ENCODE measurements around the gene PELI3.
"Not testable (repeated sequence)": the region's sequence is repeated elsewhere in the genome, so short reads cannot be mapped to it uniquely, and the experiment has no call there.

PELI3 gene

DNA sequence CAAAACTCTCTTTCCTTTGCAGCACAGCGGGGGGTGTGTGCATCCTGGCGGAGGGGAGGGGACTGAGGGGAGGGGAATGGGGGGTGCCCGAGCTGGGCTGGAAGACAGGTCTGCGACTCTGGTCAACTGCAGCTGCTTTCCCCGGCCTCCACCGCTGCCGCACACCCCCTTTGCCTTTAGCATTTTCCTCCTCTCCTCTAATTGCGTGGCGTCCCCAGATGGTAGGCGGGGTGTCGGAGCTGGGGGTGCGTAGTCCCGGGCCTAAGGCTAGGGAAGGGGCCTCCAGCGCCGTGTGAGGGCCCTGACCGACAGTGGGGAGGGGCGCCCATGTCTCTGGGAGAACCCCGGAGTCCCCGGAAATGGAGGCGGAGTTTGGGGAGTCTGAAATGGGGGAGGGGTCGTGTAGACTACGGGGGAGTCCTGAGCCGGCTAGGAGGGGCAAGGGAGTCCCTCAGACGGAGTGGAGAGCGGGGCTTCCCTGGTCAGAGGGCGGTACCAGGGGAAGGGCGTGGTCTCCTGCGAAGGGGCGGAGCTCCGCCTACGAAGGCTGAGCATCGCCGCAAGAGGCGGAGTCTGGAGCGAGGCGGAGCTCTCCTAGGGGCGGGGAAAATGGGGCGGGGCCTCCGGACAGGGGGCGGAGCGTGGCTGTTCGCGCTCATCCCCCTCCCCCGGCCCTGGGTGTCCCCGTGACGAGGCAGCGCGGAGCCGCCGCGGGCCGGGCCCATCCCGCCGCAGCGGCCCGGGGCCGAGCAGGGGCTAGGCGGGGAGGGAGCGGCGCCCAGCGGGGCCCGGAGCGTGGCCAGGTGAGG, at the start of gene PELI3:
TSS of gene PELI3 (plus strand) at position 681 of the 809 bp plus-strand sequence. CDS start 1,224 bp downstream, outside the sequence.
- DNase-seq (ENCODE audit: low read depth in 2 of 2) = peak; percentile 75 to 78

- DNase-seq (ENCODE audit: low read depth in 2 of 2) = no peak
Observed at GRCh38 chr11:66417000-66417399, 49.7 kb upstream of the PELI3 start.

- DNase-seq (ENCODE audit: low read depth in 2 of 2) = peak; percentile 90 to 91
Observed at GRCh38 chr11:66418168-66418985, 48.3 kb upstream of the PELI3 start.

GRCh38 chr11:66418986-66419308, 47.8 kb upstream of the PELI3 start:
- no peak for DNase-seq (ENCODE audit: low read depth in 2 of 2)

DNA sequence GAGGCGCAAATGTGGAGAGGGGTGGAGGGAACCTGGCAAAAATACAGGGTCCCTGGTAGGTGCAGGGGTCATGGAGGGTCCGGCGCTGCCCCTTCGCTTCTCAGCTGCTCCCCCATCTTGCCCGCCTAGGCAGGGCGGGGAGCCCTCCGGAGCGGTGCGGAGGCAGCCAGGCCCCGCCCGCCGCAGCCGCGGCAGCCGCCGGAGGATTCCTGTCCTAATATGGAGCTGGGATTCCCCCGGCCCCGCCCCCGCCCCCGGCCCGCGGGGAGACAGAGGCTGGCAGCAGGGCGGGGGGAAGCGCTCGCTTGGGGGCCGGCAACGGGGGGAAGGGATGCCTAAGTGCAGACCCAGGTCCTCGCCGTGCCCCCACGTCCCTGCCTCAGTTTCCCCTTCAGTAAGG, 46.9 kb upstream of the PELI3 start:
- DNase-seq (ENCODE audit: low read depth in 2 of 2) = no peak

GRCh38 chr11:66420671-66421476, 45.8 kb upstream of the PELI3 start, which contains the start of gene NPAS4:
TSS of gene NPAS4 (plus strand) at chr11:66421035. CDS start at chr11:66421180, 145 bp downstream.
- DNase-seq (ENCODE audit: low read depth in 2 of 2) = no peak

- DNase-seq (ENCODE audit: low read depth in 2 of 2) = peak; percentile 62 to 67
Observed at GRCh38 chr11:66421492-66422205, 45.1 kb upstream of the PELI3 start.

- DNase-seq (ENCODE audit: low read depth in 2 of 2) = no peak
Observed at GRCh38 chr11:66426314-66426713, 40.4 kb upstream of the PELI3 start.

GRCh38 chr11:66428933-66429332, 37.8 kb upstream of the PELI3 start:
- DNase-seq (ENCODE audit: low read depth in 2 of 2) = no peak

GRCh38 chr11:66429983-66430602, 36.6 kb upstream of the PELI3 start:
- DNase-seq (ENCODE audit: low read depth in 2 of 2) = no peak

DNA sequence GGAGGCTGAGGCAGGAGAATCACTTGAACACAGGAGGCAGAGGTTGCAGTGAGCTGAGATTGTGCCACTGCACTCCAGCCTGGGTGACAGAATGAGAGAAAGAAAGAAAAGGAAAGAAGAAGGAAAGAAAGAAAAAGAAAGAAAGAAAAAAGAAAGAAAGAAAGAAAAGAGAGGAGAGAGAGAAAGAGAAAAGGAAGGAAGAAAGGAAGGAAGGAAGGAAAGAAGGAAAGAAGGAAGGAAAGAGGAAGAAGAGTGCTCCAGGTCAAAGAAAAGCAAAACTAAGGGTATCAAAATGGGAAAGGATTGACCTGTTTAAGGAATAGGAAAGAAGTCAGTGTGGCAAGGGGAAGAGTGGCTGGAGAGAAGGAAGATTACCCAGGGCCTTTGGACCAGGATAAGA, 35.4 kb upstream of the PELI3 start:
- DNase-seq (ENCODE audit: low read depth in 2 of 2) = not testable (repeated sequence)

DNA sequence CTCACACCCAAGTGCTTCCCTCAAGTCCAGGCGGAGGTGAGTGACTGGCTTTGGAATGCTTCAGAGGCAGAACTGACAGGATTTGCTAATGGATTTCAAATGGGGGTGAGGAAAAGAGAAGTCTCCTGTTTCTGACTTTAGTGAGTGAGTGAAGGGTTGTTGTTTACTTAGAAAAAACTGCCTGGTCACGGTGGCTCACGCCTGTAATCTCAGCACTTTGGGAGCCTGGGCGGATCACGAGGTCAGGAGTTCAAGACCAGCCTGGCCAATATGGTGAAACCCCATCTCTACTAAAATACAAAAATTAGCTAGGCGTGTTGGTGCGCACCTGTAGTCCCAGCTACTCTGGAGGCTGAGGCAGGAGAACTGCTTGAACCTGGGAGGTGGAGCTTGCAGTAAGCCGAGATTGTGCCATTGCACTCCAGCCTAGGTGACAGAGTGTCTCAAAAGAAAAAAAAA, 34.8 kb upstream of the PELI3 start:
- DNase-seq (ENCODE audit: low read depth in 2 of 2) = not testable (repeated sequence)

GRCh38 chr11:66432597-66432996, 34.1 kb upstream of the PELI3 start:
- no peak for DNase-seq (ENCODE audit: low read depth in 2 of 2)

- no peak for DNase-seq (ENCODE audit: low read depth in 2 of 2)
Observed at GRCh38 chr11:66437979-66438503, 28.7 kb upstream of the PELI3 start.

- DNase-seq (ENCODE audit: low read depth in 2 of 2) = peak; percentile 73 to 74
Observed at GRCh38 chr11:66438504-66439466, 27.9 kb upstream of the PELI3 start, which contains the start of gene MRPL11. TSS of gene MRPL11 (minus strand) at chr11:66438848. CDS start at chr11:66438754, 94 bp downstream.

- not testable (repeated sequence) for DNase-seq (ENCODE audit: low read depth in 2 of 2)
Observed at GRCh38 chr11:66440101-66440939, 26.4 kb upstream of the PELI3 start.

GRCh38 chr11:66440940-66441282, 25.8 kb upstream of the PELI3 start:
- DNase-seq (ENCODE audit: low read depth in 2 of 2) = not testable (repeated sequence)

GRCh38 chr11:66443602-66444001, 23.1 kb upstream of the PELI3 start:
- peak; percentile 30 to 40 for DNase-seq (ENCODE audit: low read depth in 2 of 2)

Measured in fibroblast of skin of left biceps (primary cell).